Measurements from ENCODE around the gene CES5A. TPM values are rescaled to one million over a fixed set of nuclear protein-coding genes. Genes with fewer than 3 reads are reported as not detected.
"Not testable (repeated sequence)": the region's sequence is repeated elsewhere in the genome, so short reads cannot be mapped to it uniquely, and the experiment has no call there.

Gene CES5A
- total RNA-seq, 1 experiment from 2014 or later = not detected

- no peak for TF ChIP-seq CTCF (IDR thresholded peaks at IDR 0.05; ENCODE audit: insufficient read depth in 1 of 2, low read depth in 1 of 2, low read length in 1 of 2, severe bottlenecking in 1 of 2, unreplicated experiment in 1 of 2)
- no TSS peak for BruUV-seq (replicated peaks)
- no peaks in the 10 kb centered on the region for H3K9me3 ChIP-seq
- H3K27me3 ChIP-seq (replicated peaks; ENCODE audit: control insufficient read depth, insufficient read depth, low read length) = no peaks in the 10 kb centered on the region
- no peak for DNase-seq
- POLR2A ChIA-PET = no interaction called here
- CTCF ChIA-PET = no interaction called here
- no peaks in the 10 kb centered on the region; the same call in 1 of the 2 replicates for H3K36me3 ChIP-seq (ENCODE audit: control insufficient read depth, insufficient read depth, low read length)
- H3K4me1 Mint-ChIP-seq (ENCODE audit: low read depth, unreplicated experiment) = no peaks in the 10 kb centered on the region
- H3K27me3 Mint-ChIP-seq (ENCODE audit: insufficient read depth, unreplicated experiment) = no peaks in the 10 kb centered on the region
- intact Hi-C loops (cut with micrococcal nuclease; ENCODE audit: unreplicated experiment) = no loop called here
- H3K9me3 Mint-ChIP-seq (ENCODE audit: unreplicated experiment) = no peaks in the 10 kb centered on the region
- H3K36me3 Mint-ChIP-seq (ENCODE audit: insufficient read depth, unreplicated experiment) = no peaks in the 10 kb centered on the region
- H3K27ac Mint-ChIP-seq (ENCODE audit: unreplicated experiment) = no peak overlapping the region
- H3K4me3 Mint-ChIP-seq (ENCODE audit: unreplicated experiment) = no peak overlapping the region
- H3K4me1 ChIP-seq = no peaks in the 10 kb centered on the region
- H3K4me3 ChIP-seq (ENCODE audit: low read depth, low read length) = no peak overlapping the region
Observed at GRCh38 chr16:55821210-55821609, 54.0 kb downstream of the CES5A start.

GRCh38 chr16:55820615-55821014, 54.6 kb downstream of the CES5A start:
- Histone ChIP-seq H3K9me3 (no peaks in the 10 kb centered on the region), H3K36me3 (ENCODE audit: control insufficient read depth, insufficient read depth, low read length) (no peaks in the 10 kb centered on the region; the same call in 1 of the 2 replicates), H3K27me3 (replicated peaks; ENCODE audit: control insufficient read depth, insufficient read depth, low read length) (no peaks in the 10 kb centered on the region), H3K4me3 (ENCODE audit: low read depth, low read length) (no peak overlapping the region), H3K4me1 (no peaks in the 10 kb centered on the region)
- BruUV-seq (replicated peaks) = no TSS peak
- no peak overlapping the region for H3K27ac Mint-ChIP-seq (ENCODE audit: unreplicated experiment)
- no peaks in the 10 kb centered on the region for H3K36me3 Mint-ChIP-seq (ENCODE audit: insufficient read depth, unreplicated experiment)
- no peaks in the 10 kb centered on the region for H3K9me3 Mint-ChIP-seq (ENCODE audit: unreplicated experiment)
- ChIA-PET POLR2A (no interaction called here), CTCF (no interaction called here)
- no peak overlapping the region for H3K4me3 Mint-ChIP-seq (ENCODE audit: unreplicated experiment)
- no peaks in the 10 kb centered on the region for H3K4me1 Mint-ChIP-seq (ENCODE audit: low read depth, unreplicated experiment)
- H3K27me3 Mint-ChIP-seq (ENCODE audit: insufficient read depth, unreplicated experiment) = no peaks in the 10 kb centered on the region
- DNase-seq = no peak
- intact Hi-C loops (cut with micrococcal nuclease; ENCODE audit: unreplicated experiment) = no loop called here
- no peak for TF ChIP-seq CTCF (IDR thresholded peaks at IDR 0.05; ENCODE audit: insufficient read depth in 1 of 2, low read depth in 1 of 2, low read length in 1 of 2, severe bottlenecking in 1 of 2, unreplicated experiment in 1 of 2)

- intact Hi-C loops (cut with micrococcal nuclease; ENCODE audit: unreplicated experiment) = no loop called here
- Histone ChIP-seq H3K9me3 (no peaks in the 10 kb centered on the region), H3K36me3 (ENCODE audit: control insufficient read depth, insufficient read depth, low read length) (no peaks in the 10 kb centered on the region; the same call in 1 of the 2 replicates), H3K4me3 (ENCODE audit: low read depth, low read length) (no peak overlapping the region), H3K27me3 (replicated peaks; ENCODE audit: control insufficient read depth, insufficient read depth, low read length) (no peaks in the 10 kb centered on the region), H3K4me1 (no peaks in the 10 kb centered on the region)
- CTCF ChIA-PET = no interaction called here
- BruUV-seq (replicated peaks) = no TSS peak
- Mint-ChIP-seq H3K36me3 (ENCODE audit: insufficient read depth, unreplicated experiment) (no peaks in the 10 kb centered on the region), H3K4me1 (ENCODE audit: low read depth, unreplicated experiment) (no peaks in the 10 kb centered on the region), H3K9me3 (ENCODE audit: unreplicated experiment) (no peaks in the 10 kb centered on the region), H3K27me3 (ENCODE audit: insufficient read depth, unreplicated experiment) (no peaks in the 10 kb centered on the region), H3K4me3 (ENCODE audit: unreplicated experiment) (no peak overlapping the region), H3K27ac (ENCODE audit: unreplicated experiment) (no peak overlapping the region)
- TF ChIP-seq CTCF (IDR thresholded peaks at IDR 0.05; ENCODE audit: insufficient read depth in 1 of 2, low read depth in 1 of 2, low read length in 1 of 2, severe bottlenecking in 1 of 2, unreplicated experiment in 1 of 2) = no peak
- DNase-seq = no peak
- POLR2A ChIA-PET = no interaction called here
Observed at GRCh38 chr16:55817236-55817912, 57.8 kb downstream of the CES5A start.

- H3K9me3 Mint-ChIP-seq (ENCODE audit: unreplicated experiment); CTCF ChIA-PET; BruUV-seq (replicated peaks); H3K36me3 ChIP-seq (ENCODE audit: control insufficient read depth, insufficient read depth, low read length); H3K4me3 Mint-ChIP-seq (ENCODE audit: unreplicated experiment); H3K27me3 Mint-ChIP-seq (ENCODE audit: insufficient read depth, unreplicated experiment); H3K4me3 ChIP-seq (ENCODE audit: low read depth, low read length); H3K27me3 ChIP-seq (replicated peaks; ENCODE audit: control insufficient read depth, insufficient read depth, low read length); H3K27ac Mint-ChIP-seq (ENCODE audit: unreplicated experiment); H3K9me3 ChIP-seq; POLR2A ChIA-PET; H3K36me3 Mint-ChIP-seq (ENCODE audit: insufficient read depth, unreplicated experiment); H3K4me1 ChIP-seq; intact Hi-C loops (cut with micrococcal nuclease; ENCODE audit: unreplicated experiment); H3K4me1 Mint-ChIP-seq (ENCODE audit: low read depth, unreplicated experiment): not testable (repeated sequence)
- DNase-seq = peak in 1 of 2 experiments; percentile 6
Observed at GRCh38 chr16:55816222-55816621, 59.0 kb downstream of the CES5A start.
